GM06990 (cell line): ENCODE results near the gene VEGFC.

ENCODE experiments used
- DNase-seq: peaks from one replicate; pipeline ENCODE4 v3.0.0-alpha.2; 2011; ENCODE audit not compliant: insufficient read length; ENCODE audit errors: extremely low read depth
- H3K27me3 ChIP-seq: replicated peaks from 2 replicates; pipeline ENCODE4 v1.6.0; 2011; ENCODE audit warnings: low read length; ENCODE audit not compliant: control insufficient read depth, insufficient read depth
- H3K36me3 ChIP-seq: 2 replicates; pipeline ENCODE4 v1.5.1; 2011; ENCODE audit warnings: low read length; ENCODE audit not compliant: control insufficient read depth, insufficient read depth
- H3K4me3 ChIP-seq: replicated peaks from 2 replicates; pipeline ENCODE4 v1.5.1; 2011; ENCODE audit warnings: low read depth, mild to moderate bottlenecking, control low read depth, low read length
- TF ChIP-seq, protein P1 (sequence below): IDR thresholded peaks from 2 replicates; pipeline ENCODE4 v1.5.1; 2011; ENCODE audit warnings: low read length, control low read depth, mild to moderate bottlenecking, inconsistent platforms; ENCODE audit not compliant: insufficient read depth, poor library complexity, severe bottlenecking

Gene VEGFC

DNA sequence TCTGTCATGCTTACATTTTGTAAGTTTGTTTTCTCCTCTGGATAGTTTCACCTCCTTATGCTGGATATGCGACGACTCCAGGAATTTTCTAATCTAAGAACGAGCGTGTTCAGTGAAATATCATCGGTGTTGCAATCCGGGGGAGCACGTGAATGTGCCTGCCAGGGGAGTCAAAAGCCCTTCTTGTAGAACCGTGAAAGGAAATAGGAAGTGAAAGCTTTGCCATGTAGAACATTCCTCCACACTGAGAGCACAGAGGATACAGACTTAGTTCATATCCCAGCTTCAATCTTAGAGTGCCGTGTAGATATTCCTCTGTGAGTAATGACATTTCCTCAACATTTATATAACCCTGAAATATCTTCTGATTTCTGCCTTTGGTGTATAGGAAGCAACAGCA, 121.2 kb downstream of the VEGFC start:
- Histone ChIP-seq H3K36me3 (no peaks in the 10 kb centered on the region), H3K27me3 (no peaks in the 10 kb centered on the region), H3K4me3 (no peak overlapping the region)
- TF ChIP-seq, protein P1, sequence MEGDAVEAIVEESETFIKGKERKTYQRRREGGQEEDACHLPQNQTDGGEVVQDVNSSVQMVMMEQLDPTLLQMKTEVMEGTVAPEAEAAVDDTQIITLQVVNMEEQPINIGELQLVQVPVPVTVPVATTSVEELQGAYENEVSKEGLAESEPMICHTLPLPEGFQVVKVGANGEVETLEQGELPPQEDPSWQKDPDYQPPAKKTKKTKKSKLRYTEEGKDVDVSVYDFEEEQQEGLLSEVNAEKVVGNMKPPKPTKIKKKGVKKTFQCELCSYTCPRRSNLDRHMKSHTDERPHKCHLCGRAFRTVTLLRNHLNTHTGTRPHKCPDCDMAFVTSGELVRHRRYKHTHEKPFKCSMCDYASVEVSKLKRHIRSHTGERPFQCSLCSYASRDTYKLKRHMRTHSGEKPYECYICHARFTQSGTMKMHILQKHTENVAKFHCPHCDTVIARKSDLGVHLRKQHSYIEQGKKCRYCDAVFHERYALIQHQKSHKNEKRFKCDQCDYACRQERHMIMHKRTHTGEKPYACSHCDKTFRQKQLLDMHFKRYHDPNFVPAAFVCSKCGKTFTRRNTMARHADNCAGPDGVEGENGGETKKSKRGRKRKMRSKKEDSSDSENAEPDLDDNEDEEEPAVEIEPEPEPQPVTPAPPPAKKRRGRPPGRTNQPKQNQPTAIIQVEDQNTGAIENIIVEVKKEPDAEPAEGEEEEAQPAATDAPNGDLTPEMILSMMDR: no peak
- no peak for DNase-seq

DNA sequence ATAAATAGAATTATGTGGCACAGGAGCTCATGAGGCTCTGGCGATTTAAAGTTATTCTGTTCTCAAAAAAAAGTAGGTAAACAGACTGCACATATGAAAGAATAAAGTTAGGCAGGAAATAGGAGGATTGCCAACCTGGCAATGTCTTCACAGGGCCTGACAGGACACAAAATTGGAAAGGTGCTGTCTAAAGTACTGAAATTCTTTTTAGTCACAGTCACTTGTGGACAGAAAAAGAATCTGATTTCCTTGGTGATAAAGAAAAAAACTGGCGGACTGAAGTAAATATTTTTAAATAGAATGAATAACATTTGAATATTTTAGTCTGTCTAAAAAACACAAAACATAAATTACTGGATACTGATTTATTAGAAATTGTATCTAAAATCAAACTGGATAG, 124.4 kb downstream of the VEGFC start:
- no peak overlapping the region for H3K4me3 ChIP-seq
- TF ChIP-seq, protein P1: no peak
- H3K36me3 ChIP-seq: no peaks in the 10 kb centered on the region
- H3K27me3 ChIP-seq: no peaks in the 10 kb centered on the region
- DNase-seq: no peak

DNA sequence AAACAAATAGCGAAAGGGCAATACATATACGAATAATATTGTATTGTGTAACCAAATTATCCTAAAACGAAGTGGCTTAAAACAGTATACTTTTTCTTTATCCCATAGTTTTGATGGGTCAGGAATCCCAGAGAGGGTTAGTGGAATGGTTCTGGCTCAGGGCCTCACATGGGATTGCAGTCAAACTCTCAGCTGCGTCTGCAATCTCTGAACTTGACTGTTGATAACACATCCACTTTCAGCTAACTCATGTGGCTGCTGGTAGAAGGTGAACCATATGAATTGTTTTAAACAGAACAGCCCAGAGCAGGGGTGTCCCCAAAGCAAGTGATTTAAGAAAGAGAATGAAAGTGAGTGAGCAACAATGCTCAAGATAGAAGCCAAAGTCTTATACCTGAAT, 127.8 kb downstream of the VEGFC start:
- no peaks in the 10 kb centered on the region for H3K36me3 ChIP-seq
- TF ChIP-seq, protein P1: no peak
- no peak for DNase-seq
- H3K4me3 ChIP-seq: no peak overlapping the region
- H3K27me3 ChIP-seq: no peaks in the 10 kb centered on the region

DNA sequence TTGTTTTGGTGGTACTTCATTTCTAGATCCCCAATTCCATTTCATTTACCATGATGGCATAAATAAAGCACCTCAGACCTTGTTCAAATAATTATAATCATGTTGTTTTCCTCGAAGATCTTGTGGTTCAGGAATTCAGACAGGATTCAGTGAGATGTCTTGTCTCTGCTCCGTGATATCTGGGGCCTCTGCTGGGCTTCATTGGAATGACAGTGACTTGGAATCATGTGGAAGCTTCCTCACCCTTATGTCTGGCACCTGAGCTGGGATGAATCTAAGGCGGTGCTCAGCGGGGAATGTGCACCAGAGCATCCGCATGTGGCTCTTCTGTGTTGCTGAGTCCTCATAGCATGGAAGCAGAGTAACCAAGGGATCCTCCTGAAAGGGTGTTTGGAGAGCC, 132.2 kb downstream of the VEGFC start:
- H3K4me3 ChIP-seq: no peak overlapping the region
- H3K36me3 ChIP-seq: no peaks in the 10 kb centered on the region
- H3K27me3 ChIP-seq: no peaks in the 10 kb centered on the region
- DNase-seq: no peak
- TF ChIP-seq, protein P1: no peak

DNA sequence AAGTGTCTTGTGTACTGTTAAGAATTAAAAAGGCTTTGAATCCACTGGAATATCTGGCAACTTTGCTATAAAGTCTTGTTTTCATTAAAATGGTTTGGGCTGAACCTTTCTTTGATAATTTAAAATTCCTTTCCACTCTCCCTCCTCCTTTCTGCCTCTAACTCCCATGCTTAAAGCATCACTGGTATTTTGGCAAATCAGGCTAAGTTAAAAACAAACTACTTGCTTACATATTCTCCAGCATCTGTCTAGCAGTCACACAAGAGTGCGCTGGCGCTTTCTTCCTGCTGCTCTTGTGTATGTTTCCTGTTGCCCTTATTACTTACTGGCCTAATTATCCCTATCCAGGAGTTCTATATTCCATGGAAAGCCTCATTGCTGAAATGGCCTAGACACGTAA, 136.6 kb downstream of the VEGFC start:
- TF ChIP-seq, protein P1: no peak
- DNase-seq: no peak
- H3K27me3 ChIP-seq: no peaks in the 10 kb centered on the region
- no peaks in the 10 kb centered on the region for H3K36me3 ChIP-seq
- no peak overlapping the region for H3K4me3 ChIP-seq

DNA sequence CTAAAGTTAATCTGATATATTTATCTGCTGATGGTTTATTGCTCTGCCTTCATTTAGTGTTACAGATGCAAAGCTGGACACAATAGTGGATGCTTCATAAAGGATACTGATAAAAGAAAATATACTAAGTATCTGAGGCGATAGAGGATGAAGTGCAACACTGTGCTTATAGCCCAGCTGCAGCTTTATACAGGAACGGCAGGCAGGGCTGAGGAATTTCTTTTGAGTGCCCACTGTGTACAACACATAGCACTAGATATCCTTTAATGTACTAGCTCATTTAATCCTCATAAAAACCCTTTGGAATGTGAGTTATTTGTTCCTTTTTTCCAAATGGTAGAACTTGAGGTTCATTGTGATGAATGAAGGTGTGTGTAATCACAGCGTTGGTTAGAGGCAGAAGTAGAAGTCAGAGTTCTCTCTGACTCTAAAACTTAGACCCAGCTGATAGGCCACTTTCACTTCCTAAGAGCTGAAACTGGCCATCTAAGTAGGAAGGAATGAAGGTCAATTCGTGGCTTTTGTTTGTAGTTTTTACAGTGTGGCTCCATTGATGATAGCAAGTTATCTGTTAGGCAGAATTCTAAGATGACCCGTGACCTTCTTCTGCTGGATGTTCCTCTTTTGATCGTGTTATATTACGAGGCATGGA, 138.0 kb downstream of the VEGFC start:
- Histone ChIP-seq H3K4me3 (no peak overlapping the region), H3K27me3 (no peaks in the 10 kb centered on the region), H3K36me3 (no peaks in the 10 kb centered on the region)
- TF ChIP-seq, protein P1: no peak
- DNase-seq: no peak
